ENCODE measurements around the gene ENGASE.

The ENGASE gene

DNA sequence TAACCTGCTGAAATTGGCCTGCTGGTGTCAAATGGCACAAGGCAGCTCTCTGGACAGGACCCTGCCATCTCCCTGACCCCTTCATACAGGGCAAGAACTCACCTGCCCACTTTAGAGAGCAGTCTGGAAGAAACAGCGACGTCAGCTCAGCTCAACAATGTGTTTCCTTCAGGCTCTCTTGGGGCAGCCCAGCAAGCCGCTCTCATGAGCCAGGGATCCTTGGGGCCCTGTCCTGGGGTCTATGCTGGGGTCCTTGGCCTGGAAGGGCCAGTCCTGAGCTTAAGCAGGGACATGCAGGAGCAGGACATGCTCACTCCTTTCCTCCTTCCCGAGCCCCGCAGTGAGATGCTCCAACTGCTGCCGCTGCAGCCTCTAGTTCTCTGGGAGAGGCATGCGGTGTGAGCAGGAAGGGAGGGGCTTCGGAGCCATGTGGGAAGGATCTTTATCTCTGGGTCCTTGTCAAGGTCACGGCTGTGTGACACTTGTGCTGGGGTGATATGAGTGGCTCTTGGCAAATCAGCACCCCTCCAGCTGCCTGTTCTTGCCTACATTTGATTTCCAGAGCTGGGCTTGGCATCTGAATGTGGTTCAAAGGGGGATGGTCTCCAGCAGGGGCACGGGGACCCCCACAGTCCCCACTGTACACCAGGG is 47.2 kb upstream of the ENGASE start:
- no peaks in the 10 kb centered on the region for H4K20me1 ChIP-seq (ENCODE audit: insufficient read depth, low read length)
- no peak overlapping the region for H2AFZ ChIP-seq (ENCODE audit: low read length)
- H3K27me3 ChIP-seq (ENCODE audit: insufficient read depth, low read length), result peaks cover 12% of the 10 kb centered on the region; the same call in 1 of the 2 replicates
- H3K79me2 ChIP-seq (ENCODE audit: insufficient read depth, low read length), result no peaks in the 10 kb centered on the region
- no peaks in the 10 kb centered on the region for H3K36me3 ChIP-seq (ENCODE audit: insufficient read depth, low read length)
- no peaks in the 10 kb centered on the region for H3K9me3 ChIP-seq (ENCODE audit: low read length)
- H3K4me1 ChIP-seq (ENCODE audit: insufficient read depth, low read length, severe bottlenecking), result no peaks in the 10 kb centered on the region
- no peaks in the 10 kb centered on the region for H3K9me2 ChIP-seq (ENCODE audit: low read depth, low read length)
- no peak overlapping the region for H3K27ac ChIP-seq (ENCODE audit: low read depth, low read length, poor library complexity, severe bottlenecking)
- TF ChIP-seq CTCF (IDR thresholded peaks at IDR 0.05; ENCODE audit: low read length) (no peak), EZH2 (IDR thresholded peaks at IDR 0.05; ENCODE audit: borderline replicate concordance, low read length) (no peak)
- no peak overlapping the region for H3K4me2 ChIP-seq (ENCODE audit: low read length)
- H3F3A ChIP-seq (ENCODE audit: insufficient read depth, low read length), result no peaks in the 10 kb centered on the region
- H3K9ac ChIP-seq (ENCODE audit: low read length), result no peak overlapping the region
- H3K4me3 ChIP-seq (ENCODE audit: low read depth, low read length, poor library complexity, severe bottlenecking), result no peak overlapping the region

GRCh38 chr17:79027925-79028491 is 46.6 kb upstream of the ENGASE start:
- H3K4me2 ChIP-seq (ENCODE audit: low read length), result no peak overlapping the region
- no peaks in the 10 kb centered on the region for H3F3A ChIP-seq (ENCODE audit: insufficient read depth, low read length)
- H3K9me2 ChIP-seq (ENCODE audit: low read depth, low read length), result no peaks in the 10 kb centered on the region
- no peak for TF ChIP-seq CTCF (IDR thresholded peaks at IDR 0.05; ENCODE audit: low read length)
- no peak for TF ChIP-seq EZH2 (IDR thresholded peaks at IDR 0.05; ENCODE audit: borderline replicate concordance, low read length)
- peaks cover 12% of the 10 kb centered on the region; the same call in 1 of the 2 replicates for H3K27me3 ChIP-seq (ENCODE audit: insufficient read depth, low read length)
- H3K79me2 ChIP-seq (ENCODE audit: insufficient read depth, low read length), result no peaks in the 10 kb centered on the region
- H3K4me1 ChIP-seq (ENCODE audit: insufficient read depth, low read length, severe bottlenecking), result no peaks in the 10 kb centered on the region
- no peak overlapping the region for H3K27ac ChIP-seq (ENCODE audit: low read depth, low read length, poor library complexity, severe bottlenecking)
- H4K20me1 ChIP-seq (ENCODE audit: insufficient read depth, low read length), result no peaks in the 10 kb centered on the region
- no peak overlapping the region for H2AFZ ChIP-seq (ENCODE audit: low read length)
- no peaks in the 10 kb centered on the region for H3K36me3 ChIP-seq (ENCODE audit: insufficient read depth, low read length)
- H3K9me3 ChIP-seq (ENCODE audit: low read length), result no peaks in the 10 kb centered on the region
- H3K9ac ChIP-seq (ENCODE audit: low read length), result no peak overlapping the region
- no peak overlapping the region for H3K4me3 ChIP-seq (ENCODE audit: low read depth, low read length, poor library complexity, severe bottlenecking)

DNA sequence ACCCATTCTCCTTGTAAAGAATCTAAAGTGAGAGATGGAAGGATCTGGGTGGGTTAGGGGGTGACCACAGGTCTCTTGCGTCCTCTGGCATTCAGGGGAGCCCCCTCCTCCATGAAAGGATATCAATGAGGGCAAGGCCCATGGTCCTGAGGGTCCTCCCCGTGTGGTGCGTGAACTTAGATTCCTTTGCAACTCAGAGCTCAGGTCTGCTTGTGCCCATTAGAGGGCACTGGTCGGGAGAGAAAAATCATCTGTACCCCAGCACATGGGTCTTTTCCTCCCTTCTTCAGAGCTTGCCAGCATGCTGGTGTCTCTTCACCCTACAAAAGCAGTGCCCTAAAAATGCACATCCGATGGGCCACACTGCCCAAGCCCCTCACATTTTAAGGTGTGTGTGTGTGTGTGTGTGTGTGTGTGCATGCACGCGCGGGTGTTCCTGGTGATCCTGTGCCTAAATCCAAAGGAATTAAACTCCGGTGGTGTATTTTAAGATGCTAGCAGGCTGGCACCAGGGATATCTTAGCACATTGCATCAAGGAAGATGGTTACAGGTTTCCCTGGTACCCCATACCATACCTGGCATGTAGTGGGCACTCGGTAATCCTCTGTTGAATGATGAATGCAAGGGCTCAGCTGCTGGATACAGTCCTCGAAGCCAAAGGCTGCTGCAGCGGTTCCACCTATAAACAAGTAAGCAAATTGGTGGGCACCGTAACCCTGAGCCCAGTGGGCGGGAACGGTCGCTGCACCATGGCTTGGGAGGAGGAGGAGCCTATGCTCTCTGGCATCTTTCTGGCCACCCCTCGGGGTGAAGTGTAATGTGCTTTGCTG is 45.9 kb upstream of the ENGASE start:
- H3K36me3 ChIP-seq (ENCODE audit: insufficient read depth, low read length), result no peaks in the 10 kb centered on the region
- H3K4me2 ChIP-seq (ENCODE audit: low read length), result no peak overlapping the region
- TF ChIP-seq CTCF (IDR thresholded peaks at IDR 0.05; ENCODE audit: low read length), result no peak
- TF ChIP-seq EZH2 (IDR thresholded peaks at IDR 0.05; ENCODE audit: borderline replicate concordance, low read length), result no peak
- no peaks in the 10 kb centered on the region for H3K4me1 ChIP-seq (ENCODE audit: insufficient read depth, low read length, severe bottlenecking)
- H3K9me2 ChIP-seq (ENCODE audit: low read depth, low read length), result no peaks in the 10 kb centered on the region
- no peak overlapping the region for H3K27ac ChIP-seq (ENCODE audit: low read depth, low read length, poor library complexity, severe bottlenecking)
- no peaks in the 10 kb centered on the region for H3K9me3 ChIP-seq (ENCODE audit: low read length)
- H2AFZ ChIP-seq (ENCODE audit: low read length), result no peak overlapping the region
- no peak overlapping the region for H3K9ac ChIP-seq (ENCODE audit: low read length)
- H3K27me3 ChIP-seq (ENCODE audit: insufficient read depth, low read length), result peaks cover 12% of the 10 kb centered on the region; the same call in 1 of the 2 replicates
- no peaks in the 10 kb centered on the region for H4K20me1 ChIP-seq (ENCODE audit: insufficient read depth, low read length)
- H3K79me2 ChIP-seq (ENCODE audit: insufficient read depth, low read length), result no peaks in the 10 kb centered on the region
- H3F3A ChIP-seq (ENCODE audit: insufficient read depth, low read length), result no peaks in the 10 kb centered on the region
- no peak overlapping the region for H3K4me3 ChIP-seq (ENCODE audit: low read depth, low read length, poor library complexity, severe bottlenecking)

Data from OCI-LY1 (cell line).